Measurements from ENCODE around the gene SST. TPM values are rescaled to one million over a fixed set of nuclear protein-coding genes. Genes with fewer than 3 reads are reported as not detected.

SST gene
- total and polyA plus RNA-seq, 2 of the 4 experiments (the other 2 are of a cell fraction), result not detected

DNA sequence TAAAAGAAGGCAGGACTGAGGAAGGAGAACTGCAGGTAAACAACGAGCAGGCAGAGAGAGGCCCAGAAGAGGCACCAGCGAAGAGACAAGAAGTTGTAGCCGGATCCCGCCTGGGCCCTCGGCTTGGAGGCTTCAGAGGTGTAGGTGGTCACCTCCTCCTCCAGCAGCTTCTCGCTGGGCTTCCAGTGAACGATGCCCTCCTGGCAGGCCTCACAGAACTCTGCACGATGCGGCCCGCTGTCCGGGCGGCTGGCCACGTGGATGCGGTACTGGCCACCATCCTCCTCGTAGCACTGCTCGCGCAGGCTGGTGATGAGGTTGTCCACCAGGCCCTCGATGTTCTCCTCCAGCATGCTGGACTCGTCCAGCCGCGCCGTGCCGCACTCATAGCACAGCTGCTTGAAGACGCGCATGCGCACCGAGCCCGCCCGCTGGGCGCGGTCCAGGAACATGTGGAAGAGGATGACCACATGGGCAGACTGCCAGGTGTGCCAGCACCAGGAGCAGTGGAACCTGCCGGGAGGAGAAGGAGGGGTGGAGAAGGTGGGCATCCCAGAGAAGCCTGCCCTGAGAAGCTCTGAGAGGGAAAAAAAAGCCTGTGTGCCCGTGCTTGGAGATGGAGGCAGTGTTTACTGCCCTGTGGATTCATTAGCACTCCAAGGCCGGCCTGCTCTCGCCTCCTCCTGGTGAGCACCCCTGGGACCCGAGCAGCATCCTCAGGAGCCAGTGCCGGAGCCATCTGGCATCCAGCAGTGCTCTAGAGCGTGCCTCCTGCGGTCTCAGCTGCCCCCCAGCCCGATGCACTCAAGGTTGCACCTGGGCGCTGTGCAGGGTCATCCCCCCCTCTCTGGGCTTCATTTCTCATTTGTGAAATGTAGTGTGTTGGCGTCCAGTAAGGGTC is 28.6 kb upstream of the SST start:
- Histone ChIP-seq H3K9ac (ENCODE audit: low read depth, low read length) (no peak overlapping the region), H3K56ac (ENCODE audit: extremely low read depth, insufficient read depth, low read length) (no peak overlapping the region), H3K14ac (replicated peaks; ENCODE audit: low read depth, low read length) (no peak overlapping the region), H2BK20ac (ENCODE audit: low read depth, low read length) (no peak overlapping the region), H3K18ac (ENCODE audit: low read depth, low read length) (no peak overlapping the region), H3K9me1 (ENCODE audit: insufficient read depth, low read length) (no peaks in the 10 kb centered on the region), H3K23ac (ENCODE audit: low read depth, low read length) (no peak overlapping the region), H3K27ac (ENCODE audit: insufficient read depth, low read length) (no peak overlapping the region), H2AFZ (replicated peaks; ENCODE audit: low read length, poor library complexity) (no peak overlapping the region), H2AK9ac (replicated peaks; ENCODE audit: low read depth, low read length, poor library complexity) (no peak overlapping the region), H2BK120ac (ENCODE audit: low read depth, low read length) (no peak overlapping the region), H3K9me3 (ENCODE audit: control insufficient read depth, insufficient read depth, low read length) (no peaks in the 10 kb centered on the region), H2BK5ac (ENCODE audit: low read depth, low read length, poor library complexity, severe bottlenecking) (no peak overlapping the region), H4K91ac (ENCODE audit: insufficient read depth, low read depth, low read length) (no peak overlapping the region), H4K5ac (ENCODE audit: low read depth, low read length) (no peak overlapping the region), H2AK5ac (ENCODE audit: low read depth, low read length) (no peak overlapping the region), H3K4me1 (ENCODE audit: control insufficient read depth, insufficient read depth, low read length) (peaks cover 3% of the 10 kb centered on the region; the same call in 1 of the 2 replicates), H3K36me3 (ENCODE audit: control insufficient read depth, insufficient read depth, low read length) (no peaks in the 10 kb centered on the region), H4K8ac (ENCODE audit: low read depth in 2 of 2, low read length in 2 of 2) (no peak overlapping the region), H2BK15ac (ENCODE audit: low read depth, low read length) (no peak overlapping the region), H3K27me3 (ENCODE audit: control insufficient read depth, insufficient read depth, low read length) (peaks cover 24% of the 10 kb centered on the region), H3K79me1 (ENCODE audit: low read depth in 1 of 2, low read length in 2 of 2) (no peaks in the 10 kb centered on the region), H3K4me2 (ENCODE audit: low read depth, low read length) (no peak overlapping the region), H3K4me3 (ENCODE audit: insufficient read depth, low read depth, low read length) (no peak overlapping the region), H3K4ac (ENCODE audit: low read depth, low read length) (no peak overlapping the region), H4K20me1 (ENCODE audit: insufficient read depth, low read length) (no peaks in the 10 kb centered on the region)
- no peak for DNase-seq
- dilution Hi-C loops (cut with HindIII; ENCODE audit: low sequenced_read_pairs, unreplicated experiment) (loop anchor here (25.0 kb wide), 2 partner anchors 386 to 486 kb away; no protein-coding TSS in a partner anchor), intact Hi-C loops (cut with micrococcal nuclease) (no loop called here), in situ Hi-C loops (cut with MboI; ENCODE audit: low sequenced_read_pairs) (no loop called here)
- no TSS peak for BruUV-seq (replicated peaks)
- WGBS, 2 experiments (ENCODE audit: extremely low coverage in 2 of 2, insufficient read length in 1 of 2), result 65% methylated on average over 4 of the region's 42 CpGs; no CpG with 5 or more reads in 1 of the 2 experiments
- ChIA-PET POLR2A (ENCODE audit: unreplicated experiment) (no interaction called here), CTCF (interaction anchor here (0.7 to 1.4 kb wide), 3 partner anchors 11 to 379 kb away, joined by 3 to 4 read pairs (median 3); no protein-coding TSS in a partner anchor)
- no peak for ATAC-seq (ENCODE audit: low read depth)
- TF ChIP-seq CTCF (conservative IDR thresholded peaks at IDR 0.05; ENCODE audit: low read depth, low read length) (no peak), MAFK (IDR thresholded peaks at IDR 0.05; ENCODE audit: low read depth, low read length) (no peak), RAD21 (IDR thresholded peaks at IDR 0.05; ENCODE audit: low read length) (no peak), RFX5 (IDR thresholded peaks at IDR 0.05; ENCODE audit: low read depth, low read length) (no peak), BHLHE40 (IDR thresholded peaks at IDR 0.05; ENCODE audit: low read depth, low read length) (no peak), FOS (IDR thresholded peaks at IDR 0.05; ENCODE audit: low read depth, low read length) (no peak), NFE2L2 (IDR thresholded peaks at IDR 0.05; ENCODE audit: low read depth, low read length) (no peak), CEBPB (IDR thresholded peaks at IDR 0.05; ENCODE audit: low read depth, low read length) (no peak), MXI1 (IDR thresholded peaks at IDR 0.05; ENCODE audit: borderline replicate concordance, low read depth, low read length) (no peak), SMC3 (IDR thresholded peaks at IDR 0.05; ENCODE audit: low read depth, low read length) (no peak)
- TF ChIP-seq, protein P1, sequence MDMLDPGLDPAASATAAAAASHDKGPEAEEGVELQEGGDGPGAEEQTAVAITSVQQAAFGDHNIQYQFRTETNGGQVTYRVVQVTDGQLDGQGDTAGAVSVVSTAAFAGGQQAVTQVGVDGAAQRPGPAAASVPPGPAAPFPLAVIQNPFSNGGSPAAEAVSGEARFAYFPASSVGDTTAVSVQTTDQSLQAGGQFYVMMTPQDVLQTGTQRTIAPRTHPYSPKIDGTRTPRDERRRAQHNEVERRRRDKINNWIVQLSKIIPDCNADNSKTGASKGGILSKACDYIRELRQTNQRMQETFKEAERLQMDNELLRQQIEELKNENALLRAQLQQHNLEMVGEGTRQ (IDR thresholded peaks at IDR 0.05; ENCODE audit: low read depth, low read length), result no peak

Data from IMR-90 (cell line).